Neural cell (in vitro differentiated cells): Measurements from ENCODE around the gene ATP2B1. TPM values are rescaled to one million over a fixed set of nuclear protein-coding genes. Genes with fewer than 3 reads are reported as not detected.

Source experiments
- H2AFZ ChIP-seq: fragments of 200-600, 300-800 bp; sonication (generic), shearing (Covaris generic); 2 replicates; pipeline ENCODE4 v1.6.0; 2014; ENCODE audit warnings: low read depth, mild to moderate bottlenecking, antibody characterized with exemption, low read length, moderate library complexity
- H3F3A ChIP-seq: fragments of 200-600 bp; shearing (Covaris generic); 2 replicates; pipeline ENCODE4 v1.6.1; 2016; ENCODE audit warnings: mild to moderate bottlenecking, moderate library complexity, mixed read lengths, antibody characterized with exemption, low read length; ENCODE audit not compliant: insufficient read depth, poor library complexity, severe bottlenecking
- H3K27ac ChIP-seq: fragments of 200-600, 300-800 bp; sonication (generic), shearing (Covaris generic); 2 replicates; pipeline ENCODE4 v1.5.1; 2014; ENCODE audit warnings: mild to moderate bottlenecking, low read length, moderate library complexity
- H3K27me3 ChIP-seq: fragments of 300-800, 200-600 bp; sonication (generic), shearing (Covaris generic); 2 replicates; pipeline ENCODE4 v1.6.0; 2014; ENCODE audit warnings: mild to moderate bottlenecking, low read depth, low read length, moderate library complexity; ENCODE audit not compliant: insufficient read depth
- H3K36me3 ChIP-seq: fragments of 300-800, 200-600 bp; sonication (generic), shearing (Covaris generic); 2 replicates; pipeline ENCODE4 v1.5.1; 2014; ENCODE audit warnings: mild to moderate bottlenecking, antibody characterized with exemption, low read length, moderate library complexity; ENCODE audit not compliant: insufficient read depth
- H3K4me2 ChIP-seq: fragments of 300-800, 200-600 bp; sonication (generic), shearing (Covaris generic); 2 replicates; pipeline ENCODE4 v1.6.0; 2014; ENCODE audit warnings: mild to moderate bottlenecking, low read length
- H3K4me3 ChIP-seq: fragments of 300-800, 200-600 bp; sonication (generic), shearing (Covaris generic); 2 replicates; pipeline ENCODE4 v1.5.1; 2014; ENCODE audit warnings: mild to moderate bottlenecking, low read length, moderate library complexity
- H3K79me2 ChIP-seq: fragments of 200-600 bp; shearing (Covaris generic); replicated peaks from 2 replicates; pipeline ENCODE4 v1.6.0; 2014; ENCODE audit warnings: mild to moderate bottlenecking, low read length, moderate library complexity; ENCODE audit not compliant: insufficient read depth
- H3K9ac ChIP-seq: fragments of 300-800, 200-600 bp; sonication (generic), shearing (Covaris generic); 2 replicates; pipeline ENCODE4 v1.6.1; 2016; ENCODE audit warnings: mild to moderate bottlenecking, low read length, mixed read lengths
- H3K9me2 ChIP-seq: fragments of 200-600 bp; shearing (Covaris generic); 2 replicates; pipeline ENCODE4 v1.6.1; 2016; ENCODE audit warnings: mild to moderate bottlenecking, low read length, mixed read lengths; ENCODE audit not compliant: insufficient read depth
- H3K9me3 ChIP-seq: fragments of 200-600, 300-800 bp; sonication (generic), shearing (Covaris generic); 2 replicates; pipeline ENCODE4 v1.6.1; 2016; ENCODE audit warnings: mild to moderate bottlenecking, mixed run types, low read length, moderate library complexity, mixed read lengths
- H4K20me1 ChIP-seq: fragments of 200-600 bp; shearing (Covaris generic); 2 replicates; pipeline ENCODE4 v1.6.1; 2016; ENCODE audit warnings: mild to moderate bottlenecking, mixed run types; ENCODE audit not compliant: insufficient read depth
- CTCF ChIP-seq: fragments of 450-650 bp; IDR thresholded peaks from 2 replicates; pipeline ENCODE4 v1.5.1; 2014; ENCODE audit warnings: antibody characterized with exemption, mild to moderate bottlenecking, moderate library complexity; ENCODE audit not compliant: poor library complexity, severe bottlenecking
- EP300 ChIP-seq: fragments of 450-650 bp; conservative IDR thresholded peaks from 2 replicates; pipeline ENCODE4 v1.6.1; 2014; ENCODE audit warnings: antibody characterized with exemption, mild to moderate bottlenecking, moderate library complexity; ENCODE audit not compliant: poor library complexity, severe bottlenecking
- EZH2 ChIP-seq: fragments of 200-600, 300-800 bp; shearing (Covaris generic), sonication (generic); IDR thresholded peaks from 2 replicates; pipeline ENCODE4 v1.6.1; 2014; ENCODE audit warnings: antibody characterized with exemption, low read length, borderline replicate concordance, mild to moderate bottlenecking; ENCODE audit not compliant: insufficient read depth, poor library complexity, severe bottlenecking
- MXI1 ChIP-seq: fragments of 450-650 bp; conservative IDR thresholded peaks from 2 replicates; pipeline ENCODE4 v1.6.1; 2014; ENCODE audit warnings: antibody characterized with exemption, mild to moderate bottlenecking; ENCODE audit not compliant: poor library complexity, severe bottlenecking
- POLR2AphosphoS5 ChIP-seq: IDR thresholded peaks from 2 replicates; pipeline ENCODE4 v1.6.1; 2012
- RAD21 ChIP-seq: fragments of 450-650 bp; conservative IDR thresholded peaks from 2 replicates; pipeline ENCODE4 v1.6.1; 2014; ENCODE audit warnings: antibody characterized with exemption, mild to moderate bottlenecking, moderate library complexity
- SMC3 ChIP-seq: fragments of 450-650 bp; conservative IDR thresholded peaks from 2 replicates; pipeline ENCODE4 v1.6.1; 2014; ENCODE audit warnings: antibody characterized with exemption, mild to moderate bottlenecking, moderate library complexity; ENCODE audit not compliant: poor library complexity
- TAF1 ChIP-seq: IDR thresholded peaks from 2 replicates; pipeline ENCODE4 v1.6.1; 2012; ENCODE audit warnings: low read depth
- polyA plus RNA-seq: library from polyadenylated mRNA; depleted of rRNA; stranded (reverse); fragments of >200 nt; gene quantifications from 2 replicates; pipeline ENCODE4 v1.2.3, GENCODE V29; 2014
- small RNA-seq, 3 experiments: library from RNA; depleted of rRNA; stranded (forward); fragments of <200 nt; gene quantifications; one replicate each; pipeline ENCODE3, GENCODE V24; 2012
- TF ChIP-seq, protein P1 (sequence below): IDR thresholded peaks from 2 replicates; pipeline ENCODE4 v1.6.1; 2012; ENCODE audit warnings: borderline replicate concordance

Gene ATP2B1
- polyA plus RNA-seq, 1 donor from 2014 or later: 139 TPM

DNA sequence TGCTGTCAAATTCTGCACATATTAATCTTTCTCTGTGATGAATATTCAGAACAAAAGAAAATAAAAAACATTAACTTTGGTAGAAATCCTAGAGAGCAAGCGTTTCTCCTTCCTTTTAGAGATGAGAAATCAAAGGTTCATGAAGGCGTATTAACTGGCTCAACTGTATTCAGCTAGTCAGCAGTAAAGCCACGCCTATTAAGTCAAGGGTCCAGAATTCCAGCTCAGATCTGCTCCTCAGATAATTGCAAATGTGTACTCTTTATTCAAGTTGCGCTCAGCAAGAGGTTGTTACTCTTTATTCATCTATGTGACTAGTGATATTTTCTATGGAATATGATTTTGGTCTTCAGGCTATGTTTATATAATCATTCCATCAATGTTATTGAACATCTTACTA, 169.7 kb downstream of the ATP2B1 start:
- Histone ChIP-seq H3K27ac (no peak overlapping the region), H3K9me2 (no peaks in the 10 kb centered on the region), H3K4me2 (no peak overlapping the region), H3K79me2 (no peaks in the 10 kb centered on the region), H4K20me1 (no peaks in the 10 kb centered on the region), H2AFZ (no peak overlapping the region), H3K4me3 (no peak overlapping the region), H3K9ac (no peak overlapping the region), H3K9me3 (no peaks in the 10 kb centered on the region), H3F3A (no peaks in the 10 kb centered on the region), H3K27me3 (no peaks in the 10 kb centered on the region), H3K36me3 (no peaks in the 10 kb centered on the region)
- TF ChIP-seq EZH2: no peak
- no peak for TF ChIP-seq EP300
- TF ChIP-seq TAF1: no peak
- TF ChIP-seq, protein P1, sequence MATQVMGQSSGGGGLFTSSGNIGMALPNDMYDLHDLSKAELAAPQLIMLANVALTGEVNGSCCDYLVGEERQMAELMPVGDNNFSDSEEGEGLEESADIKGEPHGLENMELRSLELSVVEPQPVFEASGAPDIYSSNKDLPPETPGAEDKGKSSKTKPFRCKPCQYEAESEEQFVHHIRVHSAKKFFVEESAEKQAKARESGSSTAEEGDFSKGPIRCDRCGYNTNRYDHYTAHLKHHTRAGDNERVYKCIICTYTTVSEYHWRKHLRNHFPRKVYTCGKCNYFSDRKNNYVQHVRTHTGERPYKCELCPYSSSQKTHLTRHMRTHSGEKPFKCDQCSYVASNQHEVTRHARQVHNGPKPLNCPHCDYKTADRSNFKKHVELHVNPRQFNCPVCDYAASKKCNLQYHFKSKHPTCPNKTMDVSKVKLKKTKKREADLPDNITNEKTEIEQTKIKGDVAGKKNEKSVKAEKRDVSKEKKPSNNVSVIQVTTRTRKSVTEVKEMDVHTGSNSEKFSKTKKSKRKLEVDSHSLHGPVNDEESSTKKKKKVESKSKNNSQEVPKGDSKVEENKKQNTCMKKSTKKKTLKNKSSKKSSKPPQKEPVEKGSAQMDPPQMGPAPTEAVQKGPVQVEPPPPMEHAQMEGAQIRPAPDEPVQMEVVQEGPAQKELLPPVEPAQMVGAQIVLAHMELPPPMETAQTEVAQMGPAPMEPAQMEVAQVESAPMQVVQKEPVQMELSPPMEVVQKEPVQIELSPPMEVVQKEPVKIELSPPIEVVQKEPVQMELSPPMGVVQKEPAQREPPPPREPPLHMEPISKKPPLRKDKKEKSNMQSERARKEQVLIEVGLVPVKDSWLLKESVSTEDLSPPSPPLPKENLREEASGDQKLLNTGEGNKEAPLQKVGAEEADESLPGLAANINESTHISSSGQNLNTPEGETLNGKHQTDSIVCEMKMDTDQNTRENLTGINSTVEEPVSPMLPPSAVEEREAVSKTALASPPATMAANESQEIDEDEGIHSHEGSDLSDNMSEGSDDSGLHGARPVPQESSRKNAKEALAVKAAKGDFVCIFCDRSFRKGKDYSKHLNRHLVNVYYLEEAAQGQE: no peak
- no peak for TF ChIP-seq CTCF
- no peak for TF ChIP-seq RAD21
- TF ChIP-seq SMC3: no peak
- TF ChIP-seq MXI1: no peak
- TF ChIP-seq POLR2AphosphoS5: no peak

Small RNA genes within 50 kb of the gene (small RNA-seq; reads per million reads assigned to genes)
- gene AC025034.2 (0 reads per million in 3 experiments), gene RNA5SP365 (0.10 to 0.16 (median 0.10) reads per million in 3 experiments), gene RNU6-148P (0 to 0.03 (median 0) reads per million in 3 experiments)

Other genes with a start within 250 kb of the ATP2B1 start
- 0.78 and 3.0 TPM in 2 replicates for gene GALNT4, start 184.0 kb downstream of the ATP2B1 start, polyA plus RNA-seq
- gene POC1B, start 182.8 kb downstream of the ATP2B1 start, polyA plus RNA-seq: 10.0 and 11.1 TPM in 2 replicates